SK-N-MC (cell line): Measurements from ENCODE around the gene GNA14.

Experiments used
- EZH2 ChIP-seq: fragments of 200-600 bp; sonication (generic); IDR thresholded peaks from one replicate; pipeline ENCODE4 v1.6.1; 2017; ENCODE audit warnings: antibody characterized with exemption
- POLR2AphosphoS5 ChIP-seq: IDR thresholded peaks from 2 replicates; pipeline ENCODE4 v1.6.1; 2012; ENCODE audit warnings: mild to moderate bottlenecking, low read depth, low read length, borderline replicate concordance

DNA sequence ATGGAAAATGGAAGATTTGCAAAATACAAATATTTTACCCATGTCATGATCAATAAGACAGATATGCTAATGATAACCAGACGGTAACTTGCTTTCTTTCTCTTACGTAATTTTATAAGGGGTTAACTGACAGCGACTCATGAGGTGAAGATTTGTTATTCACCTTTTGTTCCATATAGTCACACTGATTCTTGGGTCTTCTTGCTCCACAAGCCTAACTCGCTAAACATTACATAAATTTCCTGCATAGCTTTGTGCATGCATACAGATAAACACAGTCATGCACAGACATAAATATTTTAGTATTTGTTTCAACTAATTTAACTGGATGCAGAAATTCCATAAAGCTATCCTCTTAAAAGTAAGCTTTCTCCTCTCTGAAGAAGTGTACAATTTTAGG is 244.9 kb downstream of the GNA14 start:
- TF ChIP-seq POLR2AphosphoS5 (no peak), EZH2 (no peak)
